Osteoblast (primary cell): ENCODE results near the gene PURB. TPM values are rescaled to one million over a fixed set of nuclear protein-coding genes. Genes with fewer than 3 reads are reported as not detected.
"Not testable (repeated sequence)": the region's sequence is repeated elsewhere in the genome, so short reads cannot be mapped to it uniquely, and the experiment has no call there.

Experiments used
- DNase-seq: peaks from one replicate; pipeline ENCODE4 v3.0.0; 2011; ENCODE audit warnings: low spot score, mixed read lengths; ENCODE audit not compliant: insufficient read length; ENCODE audit errors: missing footprints
- H2AFZ ChIP-seq: 2 replicates; pipeline ENCODE4 v1.6.0; 2011; ENCODE audit warnings: mild to moderate bottlenecking, low read length
- H3K27ac ChIP-seq: 2 replicates; pipeline ENCODE4 v1.5.1; 2011; ENCODE audit warnings: mild to moderate bottlenecking, low read depth, low read length, moderate library complexity
- H3K27me3 ChIP-seq: 2 replicates; pipeline ENCODE4 v1.6.0; 2012; ENCODE audit warnings: mild to moderate bottlenecking, control low read depth, inconsistent platforms, low read length, moderate library complexity; ENCODE audit not compliant: insufficient read depth
- H3K36me3 ChIP-seq: 2 replicates; pipeline ENCODE4 v1.5.1; 2011; ENCODE audit warnings: mild to moderate bottlenecking, low read length, control low read depth, moderate library complexity; ENCODE audit not compliant: insufficient read depth
- H3K4me1 ChIP-seq: 2 replicates; pipeline ENCODE4 v1.5.1; 2011; ENCODE audit warnings: mild to moderate bottlenecking, low read length, control low read depth, moderate library complexity; ENCODE audit not compliant: insufficient read depth
- H3K4me2 ChIP-seq: 2 replicates; pipeline ENCODE4 v1.6.0; 2011; ENCODE audit warnings: mild to moderate bottlenecking, low read length; ENCODE audit not compliant: insufficient read depth
- H3K4me3 ChIP-seq: fragments of 200-600 bp; sonication (generic); 3 replicates; pipeline ENCODE4 v1.5.1; 2012; ENCODE audit warnings: mild to moderate bottlenecking, low read length, inconsistent platforms; ENCODE audit not compliant: insufficient read depth
- H3K79me2 ChIP-seq: 2 replicates; pipeline ENCODE4 v1.6.0; 2012; ENCODE audit warnings: mild to moderate bottlenecking, low read length, control low read depth, inconsistent platforms; ENCODE audit not compliant: insufficient read depth
- H3K9me3 ChIP-seq: 2 replicates; pipeline ENCODE4 v1.5.1; 2011; ENCODE audit warnings: low read depth, low read length, control low read depth
- H4K20me1 ChIP-seq: 2 replicates; pipeline ENCODE4 v1.6.0; 2012; ENCODE audit warnings: mild to moderate bottlenecking, low read length, control low read depth; ENCODE audit not compliant: insufficient read depth
- total RNA-seq: library from RNA; depleted of rRNA; stranded (reverse); fragments of >200 nt; gene quantifications from 2 replicates; pipeline ENCODE4 v1.2.3, GENCODE V29; 2012
- TF ChIP-seq, protein P1 (sequence below): IDR thresholded peaks from 2 replicates; pipeline ENCODE4 v1.5.1; 2011; ENCODE audit warnings: mild to moderate bottlenecking, low read depth, low read length, moderate library complexity; ENCODE audit errors: extremely low read depth

PURB gene
- total RNA-seq, 1 donor: 22.8 TPM

DNA sequence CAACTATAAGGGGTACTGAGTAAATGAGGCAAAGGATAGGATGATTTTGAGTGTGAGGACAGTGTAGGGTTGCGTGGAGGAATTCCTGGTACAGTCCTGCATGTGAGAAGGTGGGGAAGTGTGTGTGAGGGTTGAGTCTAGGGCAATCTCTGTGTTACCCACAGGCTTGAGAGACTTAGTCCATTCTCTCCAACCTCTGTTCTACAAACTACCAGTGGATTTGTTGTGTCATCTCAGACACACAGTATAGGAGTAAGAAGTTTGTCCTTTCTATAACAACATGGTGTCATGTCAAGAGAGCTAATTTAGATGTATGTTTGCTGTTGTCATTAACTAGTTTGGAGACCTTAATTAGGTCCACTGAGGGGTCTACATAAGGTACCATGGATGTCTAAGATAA lies 12.5 kb downstream of the PURB start:
- Histone ChIP-seq H3K4me1 (peaks cover under 1% of the 10 kb centered on the region), H4K20me1 (peaks cover 9% of the 10 kb centered on the region), H2AFZ (no peak overlapping the region), H3K79me2 (peaks cover 2% of the 10 kb centered on the region), H3K4me3 (no peak overlapping the region), H3K27ac (no peak overlapping the region), H3K36me3 (no peaks in the 10 kb centered on the region), H3K27me3 (no peaks in the 10 kb centered on the region), H3K4me2 (no peak overlapping the region), H3K9me3 (no peaks in the 10 kb centered on the region)
- TF ChIP-seq, protein P1, sequence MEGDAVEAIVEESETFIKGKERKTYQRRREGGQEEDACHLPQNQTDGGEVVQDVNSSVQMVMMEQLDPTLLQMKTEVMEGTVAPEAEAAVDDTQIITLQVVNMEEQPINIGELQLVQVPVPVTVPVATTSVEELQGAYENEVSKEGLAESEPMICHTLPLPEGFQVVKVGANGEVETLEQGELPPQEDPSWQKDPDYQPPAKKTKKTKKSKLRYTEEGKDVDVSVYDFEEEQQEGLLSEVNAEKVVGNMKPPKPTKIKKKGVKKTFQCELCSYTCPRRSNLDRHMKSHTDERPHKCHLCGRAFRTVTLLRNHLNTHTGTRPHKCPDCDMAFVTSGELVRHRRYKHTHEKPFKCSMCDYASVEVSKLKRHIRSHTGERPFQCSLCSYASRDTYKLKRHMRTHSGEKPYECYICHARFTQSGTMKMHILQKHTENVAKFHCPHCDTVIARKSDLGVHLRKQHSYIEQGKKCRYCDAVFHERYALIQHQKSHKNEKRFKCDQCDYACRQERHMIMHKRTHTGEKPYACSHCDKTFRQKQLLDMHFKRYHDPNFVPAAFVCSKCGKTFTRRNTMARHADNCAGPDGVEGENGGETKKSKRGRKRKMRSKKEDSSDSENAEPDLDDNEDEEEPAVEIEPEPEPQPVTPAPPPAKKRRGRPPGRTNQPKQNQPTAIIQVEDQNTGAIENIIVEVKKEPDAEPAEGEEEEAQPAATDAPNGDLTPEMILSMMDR: no peak
- no peak for DNase-seq

DNA sequence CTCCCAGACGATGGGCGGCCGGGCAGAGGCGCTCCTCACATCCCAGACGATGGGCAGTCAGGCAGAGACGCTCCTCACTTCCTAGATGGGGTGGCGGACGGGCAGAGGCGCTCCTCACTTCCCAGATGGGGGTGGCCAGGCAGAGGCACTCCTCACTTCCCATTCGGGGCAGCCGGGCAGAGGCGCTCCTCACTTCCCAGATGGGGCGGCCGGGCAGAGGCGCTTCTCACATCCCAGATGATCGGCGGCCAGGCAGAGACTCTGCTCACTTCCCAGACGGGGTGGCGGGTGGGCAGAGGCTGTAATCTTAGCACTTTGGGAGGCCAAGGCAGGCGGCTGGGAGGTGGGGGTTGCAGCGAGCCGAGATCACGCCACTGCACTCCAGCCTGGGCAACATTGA lies 13.4 kb downstream of the PURB start:
- H3K9me3 ChIP-seq, H3K4me2 ChIP-seq, H3K27me3 ChIP-seq, H3K27ac ChIP-seq, H3K4me3 ChIP-seq, H4K20me1 ChIP-seq, DNase-seq, H2AFZ ChIP-seq, H3K36me3 ChIP-seq, H3K79me2 ChIP-seq, H3K4me1 ChIP-seq: not testable (repeated sequence)

- DNase-seq, H4K20me1 ChIP-seq, H3K4me1 ChIP-seq, H3K79me2 ChIP-seq, H3K27me3 ChIP-seq, H3K4me2 ChIP-seq, H3K9me3 ChIP-seq, H3K36me3 ChIP-seq, H3K4me3 ChIP-seq, H3K27ac ChIP-seq, H2AFZ ChIP-seq: not testable (repeated sequence)
These were observed 14.6 kb downstream of the PURB start for GRCh38 chr7:44870780-44871179.

DNA sequence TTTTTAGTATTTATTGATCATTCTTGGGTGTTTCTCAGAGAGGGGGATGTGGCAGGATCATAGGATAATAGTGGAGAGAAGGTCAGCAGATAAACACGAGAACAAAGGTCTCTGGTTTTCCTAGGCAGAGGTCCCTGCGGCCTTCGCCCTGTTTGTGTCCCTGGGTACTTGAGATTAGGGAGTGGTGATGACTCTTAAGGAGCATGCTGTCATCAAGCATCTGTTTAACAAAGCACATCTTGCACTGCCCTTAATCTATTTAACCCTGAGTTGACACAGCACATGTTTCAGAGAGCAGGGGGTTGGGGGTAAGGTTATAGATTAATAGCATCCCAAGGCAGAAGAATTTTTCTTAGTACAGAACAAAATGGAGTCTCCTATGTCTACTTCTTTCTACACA lies 15.0 kb downstream of the PURB start:
- not testable (repeated sequence) for H3K27me3 ChIP-seq, H3K36me3 ChIP-seq, DNase-seq, H3K4me2 ChIP-seq, H3K4me3 ChIP-seq, H3K79me2 ChIP-seq, H3K9me3 ChIP-seq, H2AFZ ChIP-seq, H4K20me1 ChIP-seq, H3K4me1 ChIP-seq, H3K27ac ChIP-seq

- Histone ChIP-seq H3K36me3 (no peaks in the 10 kb centered on the region), H3K79me2 (no peaks in the 10 kb centered on the region), H3K4me3 (no peak overlapping the region), H3K27ac (no peak overlapping the region), H3K27me3 (no peaks in the 10 kb centered on the region), H3K4me2 (peak overlapping the region; percentile 1), H3K9me3 (no peaks in the 10 kb centered on the region), H4K20me1 (no peaks in the 10 kb centered on the region), H2AFZ (no peak overlapping the region), H3K4me1 (peaks cover 9% of the 10 kb centered on the region)
- DNase-seq: peak; percentile 93
- TF ChIP-seq, protein P1: no peak
These were observed 18.0 kb downstream of the PURB start for GRCh38 chr7:44867073-44867995.

DNA sequence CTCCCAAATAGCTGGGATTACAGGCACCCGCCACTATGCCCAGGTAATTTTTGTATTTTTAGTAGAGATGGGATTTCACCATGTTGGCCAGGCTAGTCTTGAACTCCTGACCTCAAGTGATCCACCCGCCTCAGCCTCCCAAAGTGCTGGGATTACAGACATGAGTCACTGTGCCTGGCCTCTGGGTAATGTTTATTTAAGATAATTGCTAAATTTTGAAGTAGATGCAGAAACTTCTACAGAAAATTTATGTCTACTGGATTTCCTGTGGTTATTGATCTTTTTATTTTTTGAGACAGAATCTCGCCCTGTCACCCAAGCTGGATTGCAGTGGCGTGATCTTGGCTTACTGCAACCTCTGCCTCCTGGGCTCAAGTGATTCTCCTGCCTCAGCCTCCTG lies 23.4 kb downstream of the PURB start:
- H3K4me3 ChIP-seq, H3K4me1 ChIP-seq, H4K20me1 ChIP-seq, H3K36me3 ChIP-seq, H3K9me3 ChIP-seq, H3K79me2 ChIP-seq, H3K4me2 ChIP-seq, DNase-seq, H3K27ac ChIP-seq, H3K27me3 ChIP-seq, H2AFZ ChIP-seq: not testable (repeated sequence)
